HG03196 (cell line): ENCODE measurements around the gene AHRR.
"Not testable (repeated sequence)": the region's sequence is repeated elsewhere in the genome, so short reads cannot be mapped to it uniquely, and the experiment has no call there.

Experiments
- ATAC-seq: cut with Tn5 transposase; IDR thresholded peaks from one replicate; pipeline ENCODE4 v1.9.1; 2021; ENCODE audit not compliant: unreplicated experiment

The AHRR gene

DNA sequence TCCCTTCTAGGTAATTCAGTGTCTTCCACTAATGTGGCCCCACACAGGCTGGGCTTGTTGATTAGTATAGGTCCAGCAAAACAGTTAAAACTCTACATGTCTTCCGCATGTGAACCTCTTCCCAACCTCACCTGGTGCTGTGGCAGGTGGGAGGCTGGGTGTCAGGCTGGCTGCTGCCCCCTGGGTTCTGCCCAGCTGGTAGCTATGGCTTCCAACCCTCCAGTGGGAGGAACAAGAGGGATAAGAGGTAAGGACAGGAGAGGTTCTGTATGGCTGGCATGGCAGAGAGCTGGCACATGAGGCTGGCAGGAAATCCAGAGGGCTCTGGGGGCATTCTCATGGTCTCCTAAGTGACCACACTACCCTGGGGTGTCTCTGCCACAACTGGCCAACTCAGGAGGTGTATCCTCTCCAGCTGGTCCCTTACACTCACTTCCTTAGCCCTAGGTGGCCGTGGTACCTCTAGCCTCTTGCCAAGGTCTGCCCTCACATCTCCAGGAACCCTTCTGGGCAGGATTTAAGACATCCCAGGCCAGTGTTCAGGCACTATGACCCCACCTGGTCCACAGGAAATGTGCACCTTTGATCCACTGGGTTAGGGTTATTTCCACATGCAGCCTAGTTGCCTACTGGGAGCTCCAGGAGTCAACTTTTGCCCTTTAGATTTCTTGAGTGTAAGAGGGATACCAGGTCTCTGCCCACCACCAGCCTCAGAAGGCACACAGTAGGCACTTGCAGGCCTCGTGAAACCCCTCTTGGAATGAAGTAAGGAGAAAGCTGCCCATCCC is 41.7 kb downstream of the AHRR start:
- no peak for ATAC-seq

DNA sequence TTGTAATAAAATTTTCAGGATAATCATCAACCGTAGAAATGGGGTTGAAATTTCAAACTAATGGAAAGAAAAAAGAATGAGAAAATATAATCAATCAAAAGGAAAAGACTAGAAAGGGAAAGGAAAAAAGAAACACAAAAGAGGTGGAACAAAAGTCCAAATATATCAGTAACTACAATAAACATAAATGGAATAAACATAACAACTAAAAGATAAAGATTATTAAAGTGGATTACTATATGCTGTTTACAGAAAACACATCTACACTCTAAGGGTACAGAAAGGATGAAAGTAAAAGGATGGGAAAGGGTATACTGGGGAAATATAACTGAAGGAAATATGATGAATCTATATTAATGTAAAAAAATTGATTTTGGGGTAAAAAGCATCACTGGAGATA is 43.0 kb downstream of the AHRR start:
- ATAC-seq: no peak

DNA sequence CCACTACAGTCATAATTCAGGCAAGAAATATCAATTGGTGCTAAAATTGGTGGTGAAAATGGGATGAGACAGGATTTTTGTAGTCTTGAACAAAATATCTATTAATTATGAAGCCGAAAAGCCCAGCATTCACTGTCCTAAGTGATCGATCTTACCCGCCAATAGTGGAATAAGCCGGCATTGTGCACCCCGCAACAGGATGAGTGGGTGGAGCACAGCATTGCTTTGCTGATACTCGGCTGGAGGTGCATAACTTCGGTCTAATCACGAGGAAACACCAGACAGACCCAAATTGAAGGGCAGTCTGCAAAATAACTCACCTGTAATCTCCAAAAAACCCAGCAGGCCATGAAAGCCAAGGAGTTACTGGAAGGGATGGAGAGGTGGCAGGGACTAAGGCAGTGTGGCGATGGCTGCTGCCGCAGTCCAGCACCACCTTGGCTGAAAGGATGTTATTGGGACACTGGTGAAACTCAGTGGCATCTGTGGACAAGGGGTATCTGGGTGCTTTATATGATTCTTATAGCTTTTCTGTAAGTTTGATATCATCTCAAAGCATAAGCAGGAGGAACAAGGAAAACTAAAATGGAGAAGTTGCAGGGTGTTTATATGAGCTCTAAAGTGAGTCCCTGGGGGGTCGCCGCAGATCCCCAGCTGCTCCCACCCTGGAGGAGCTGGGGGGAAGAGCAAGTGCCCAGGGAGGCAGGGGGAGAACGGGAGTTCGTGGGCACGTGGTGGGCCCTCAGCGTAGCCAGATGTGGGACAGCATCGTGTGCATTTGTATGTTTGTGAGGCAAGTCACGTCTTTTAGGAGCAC is 45.2 kb downstream of the AHRR start:
- no peak for ATAC-seq

DNA sequence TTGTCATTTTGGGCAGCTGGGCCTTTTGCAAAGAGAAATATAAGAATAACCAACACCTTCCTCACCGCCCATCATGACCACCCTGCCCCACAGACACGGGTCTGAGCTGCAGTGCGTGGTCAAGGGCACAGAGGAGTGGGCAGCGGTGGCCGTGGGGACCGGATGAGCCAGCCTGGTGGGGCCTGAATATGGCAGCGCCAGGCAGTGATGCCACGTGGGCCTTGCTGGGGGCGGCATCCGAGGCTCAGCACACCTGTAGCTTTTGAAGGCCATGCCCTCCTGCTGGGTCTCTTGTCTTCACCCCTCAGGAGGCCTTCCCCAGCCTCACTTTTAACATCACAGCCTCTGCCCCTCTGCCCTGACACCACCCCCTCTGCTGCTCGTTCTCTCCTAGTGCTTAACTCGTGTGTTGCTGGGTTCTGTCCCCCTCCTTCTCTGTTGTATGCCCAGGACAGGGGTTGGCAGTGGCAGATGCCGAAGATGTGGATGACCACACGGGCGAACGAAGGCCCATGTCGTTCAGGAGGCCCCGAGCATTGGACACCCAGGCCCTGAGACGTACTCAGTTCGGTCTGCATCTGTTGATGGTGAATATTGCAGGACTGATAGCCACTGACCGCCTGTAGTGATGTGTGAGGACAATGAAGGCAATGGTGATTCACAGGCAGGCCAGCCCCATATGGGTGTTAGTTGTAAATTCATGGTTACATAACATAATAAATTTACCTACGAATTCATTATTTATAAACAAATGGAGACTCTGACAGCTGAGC is 46.0 kb downstream of the AHRR start:
- no peak for ATAC-seq

DNA sequence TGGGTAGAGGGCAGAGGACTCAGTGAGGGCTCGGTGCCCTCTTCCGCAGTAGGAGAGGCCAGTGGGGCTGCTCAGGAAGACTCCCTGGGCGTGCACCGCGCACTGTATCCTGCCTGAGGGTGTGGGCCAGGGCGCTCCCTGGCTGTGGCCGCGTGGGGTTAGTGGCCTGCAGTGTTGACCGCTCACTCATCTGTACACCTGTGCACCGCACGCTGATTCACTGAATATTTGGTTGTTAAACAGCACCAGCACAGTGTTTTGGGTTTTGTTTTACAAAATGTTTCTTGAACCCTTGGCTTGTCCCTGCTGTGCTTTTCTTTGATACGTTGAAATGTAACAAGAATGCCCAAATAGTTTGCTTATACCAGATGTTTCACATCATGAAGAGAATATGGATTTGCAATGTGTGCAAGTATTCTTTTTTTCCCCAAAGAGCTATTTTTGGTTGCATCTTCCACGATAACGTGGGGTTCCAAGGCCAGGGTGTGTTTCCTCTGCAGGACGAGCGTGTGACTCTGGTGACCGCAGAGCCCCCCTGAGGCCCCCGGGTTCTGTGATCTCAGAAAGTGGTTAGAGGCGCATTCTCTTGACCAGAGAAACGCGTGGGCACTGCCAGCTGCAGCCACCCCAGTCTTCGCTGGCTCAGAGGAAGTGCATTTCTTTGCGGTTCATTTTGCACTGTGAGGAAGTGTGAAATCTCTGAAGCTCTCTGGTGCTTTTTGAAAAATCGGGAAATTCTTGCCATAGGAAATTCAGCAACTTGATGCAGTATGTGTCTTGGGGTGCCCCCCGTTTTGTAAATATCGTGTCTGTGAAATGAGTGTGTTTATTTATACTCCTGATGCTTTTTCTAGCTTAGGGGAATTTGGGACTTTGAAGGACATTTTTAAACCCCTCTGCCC is 46.9 kb downstream of the AHRR start:
- peak; percentile 55 for ATAC-seq

DNA sequence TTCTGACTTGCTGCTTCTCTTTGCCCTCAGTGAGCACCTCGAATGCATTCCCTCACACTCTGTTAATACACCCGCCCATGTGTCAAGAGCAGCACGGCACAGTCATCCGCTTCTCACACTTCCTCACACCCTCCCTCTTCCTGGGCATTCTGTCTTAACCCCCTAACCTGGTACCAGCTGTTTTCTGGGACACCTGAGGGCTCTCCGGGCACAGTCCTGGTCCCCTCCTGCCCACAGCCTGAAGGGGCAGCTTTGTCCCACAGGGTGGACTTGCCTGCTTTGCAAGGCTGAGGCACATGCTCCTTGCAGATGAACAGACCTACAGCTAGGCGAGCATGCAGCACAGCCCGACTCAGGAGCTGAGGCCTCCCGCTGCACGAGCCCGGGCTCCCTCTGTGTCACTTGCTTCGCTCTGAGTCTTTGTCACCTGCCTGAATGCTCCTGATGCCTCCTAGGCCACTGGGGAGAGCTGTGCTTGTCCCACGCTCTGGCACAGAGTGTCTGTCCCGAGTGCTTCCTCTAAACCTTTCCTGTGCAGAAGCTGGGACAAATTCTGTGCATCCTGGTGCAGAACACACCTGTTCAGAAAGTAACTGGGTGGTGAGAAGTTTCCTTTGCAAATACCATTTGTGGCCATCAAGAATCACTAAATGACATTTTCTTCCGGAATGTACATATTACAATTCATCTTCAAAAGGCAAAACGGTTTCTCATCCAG is 47.8 kb downstream of the AHRR start:
- no peak for ATAC-seq

DNA sequence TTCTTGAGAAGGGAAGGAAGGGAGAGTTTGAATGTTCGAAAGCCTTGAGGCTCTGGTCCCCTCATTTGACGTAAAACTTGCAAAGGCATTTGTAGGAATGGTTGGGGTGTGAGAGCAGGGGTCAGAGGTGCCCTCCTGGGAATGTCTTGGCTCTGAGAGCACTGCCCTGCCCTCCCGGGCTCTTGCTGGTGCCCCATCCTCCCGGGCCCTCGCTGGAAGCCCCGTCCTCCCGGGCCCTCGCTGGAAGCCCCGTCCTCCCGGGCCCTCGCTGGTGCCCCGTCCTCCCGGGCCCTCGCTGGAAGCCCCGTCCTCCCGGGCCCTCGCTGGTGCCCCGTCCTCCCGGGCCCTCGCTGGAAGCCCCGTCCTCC is 48.3 kb downstream of the AHRR start:
- ATAC-seq: not testable (repeated sequence)

DNA sequence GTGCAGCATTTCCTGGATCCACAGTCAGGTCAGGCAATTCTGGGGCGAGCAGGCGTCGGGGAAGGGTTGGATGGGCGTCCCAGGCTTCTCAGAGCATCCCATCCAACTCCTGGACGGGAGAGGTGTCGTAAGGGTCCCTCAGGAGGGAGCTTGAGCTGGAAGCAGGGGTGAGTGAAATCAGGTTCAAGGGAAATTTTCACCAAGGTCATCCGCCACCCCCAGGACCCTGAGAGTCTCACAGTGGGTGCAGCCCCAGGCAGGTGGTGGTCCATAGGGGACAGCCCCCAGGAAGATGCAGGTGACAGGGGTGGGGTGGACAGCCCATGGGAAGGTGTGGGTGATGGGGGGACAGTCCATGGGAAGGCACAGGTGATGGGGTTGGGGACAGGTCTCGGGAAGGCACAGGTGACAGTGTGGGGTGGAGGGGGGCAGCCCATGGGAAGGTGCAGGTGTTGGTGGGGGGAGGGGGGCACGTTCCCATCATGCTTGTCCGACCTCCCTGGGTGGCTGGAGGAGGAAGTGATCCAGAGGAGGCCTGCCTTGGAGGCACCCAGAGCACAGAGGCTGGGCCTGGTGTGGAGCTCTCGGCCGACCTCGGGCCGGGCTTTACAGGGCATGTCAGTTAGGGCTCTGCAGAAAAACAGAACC is 48.9 kb downstream of the AHRR start:
- no peak for ATAC-seq

DNA sequence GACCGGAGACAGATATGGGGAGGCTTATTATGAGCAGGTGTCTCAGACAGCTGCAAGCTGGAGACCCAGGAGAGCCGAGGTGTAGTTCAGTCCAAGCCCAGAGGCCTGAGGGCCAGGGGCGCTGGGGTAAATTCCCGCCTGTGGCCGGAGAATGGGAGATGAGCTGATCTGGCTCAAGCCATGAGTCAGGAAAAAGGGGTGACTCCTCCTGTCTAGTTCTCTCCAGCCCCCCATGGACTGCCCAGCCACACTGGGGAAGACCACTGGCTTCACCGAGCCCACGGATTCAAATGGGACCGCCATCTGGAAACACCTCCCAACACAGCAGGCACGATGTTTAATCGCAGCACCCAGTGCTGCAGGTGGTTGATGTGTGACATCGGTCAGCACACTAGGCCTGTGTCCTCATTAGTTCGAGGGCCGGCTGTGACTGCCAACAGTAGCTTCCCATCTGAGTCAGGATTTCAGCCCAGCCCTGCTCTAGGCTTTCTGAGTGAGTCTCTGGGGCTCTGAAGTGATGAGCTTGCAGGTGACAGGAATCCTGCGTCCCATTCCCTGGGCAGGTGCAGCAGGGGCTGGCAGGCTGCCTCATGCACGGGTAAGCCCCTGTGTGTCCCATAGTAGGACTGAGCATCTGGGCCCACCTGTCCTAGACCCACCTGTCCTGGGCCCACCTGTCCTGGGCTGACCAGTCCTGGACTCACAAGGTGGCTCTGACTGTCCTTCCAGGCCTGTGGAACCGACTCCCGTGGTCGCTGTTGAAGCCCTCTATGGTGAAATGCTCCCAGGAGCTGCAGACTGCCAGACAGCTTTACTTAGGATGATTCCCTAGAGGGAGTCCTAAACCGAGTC is 49.7 kb downstream of the AHRR start:
- ATAC-seq: no peak

DNA sequence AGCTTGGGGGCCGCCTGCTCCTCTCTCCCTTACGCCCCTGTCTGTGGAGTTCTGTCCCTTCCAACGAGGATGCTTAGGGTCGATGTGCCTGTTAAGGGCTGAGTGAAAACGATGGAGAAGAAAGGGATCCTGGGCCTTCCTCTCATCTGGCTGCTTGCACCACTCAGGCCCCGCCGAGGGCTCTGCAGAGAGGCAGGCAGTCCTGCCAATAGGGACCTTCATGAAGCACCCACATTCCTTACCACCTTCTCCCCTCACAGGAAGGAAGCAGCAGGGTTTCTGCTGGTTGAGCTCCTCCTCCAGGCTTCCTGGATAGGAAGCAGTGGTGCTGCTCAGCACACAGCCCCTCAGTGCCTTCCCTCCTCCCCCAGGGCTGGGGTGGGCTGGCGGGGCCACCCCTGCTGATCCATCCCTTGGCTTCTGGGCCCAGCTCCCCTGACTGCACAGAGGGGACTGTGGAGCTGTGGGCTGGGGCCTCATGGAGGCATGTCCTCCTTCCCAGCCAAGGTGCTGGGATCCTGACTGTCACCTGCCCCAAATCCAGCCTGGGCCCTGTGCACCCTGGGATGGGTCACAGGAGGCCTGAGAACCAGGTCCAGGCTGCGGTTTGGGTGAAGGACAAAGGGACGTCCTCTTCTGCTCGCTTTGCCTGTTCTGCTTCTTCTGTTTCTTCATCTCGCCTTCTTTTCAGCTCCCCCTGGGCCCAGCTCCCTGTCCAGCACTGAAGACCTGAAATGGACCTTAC is 50.5 kb downstream of the AHRR start:
- no peak for ATAC-seq

DNA sequence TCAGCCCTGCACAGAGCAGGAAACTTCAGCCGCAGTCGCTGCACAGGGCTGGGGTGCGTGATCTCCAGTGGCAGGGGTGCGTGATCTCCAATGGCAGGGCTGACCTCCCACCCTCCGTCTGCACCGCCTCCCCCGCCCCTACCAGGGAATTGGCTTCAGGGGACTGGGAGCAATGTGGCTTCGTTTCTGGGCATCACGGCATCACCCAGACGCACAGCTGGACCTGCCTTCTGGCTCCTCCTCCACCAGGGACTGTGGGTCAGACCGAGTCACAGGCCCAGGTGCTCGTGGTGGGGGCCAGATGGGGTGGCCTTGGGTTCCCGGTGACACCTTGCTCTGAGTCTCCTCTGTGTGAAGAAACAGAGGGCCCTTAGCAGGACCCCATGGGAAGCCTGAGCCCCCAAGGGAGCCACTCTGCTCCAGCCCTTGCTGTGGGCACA is 51.1 kb downstream of the AHRR start:
- no peak for ATAC-seq

DNA sequence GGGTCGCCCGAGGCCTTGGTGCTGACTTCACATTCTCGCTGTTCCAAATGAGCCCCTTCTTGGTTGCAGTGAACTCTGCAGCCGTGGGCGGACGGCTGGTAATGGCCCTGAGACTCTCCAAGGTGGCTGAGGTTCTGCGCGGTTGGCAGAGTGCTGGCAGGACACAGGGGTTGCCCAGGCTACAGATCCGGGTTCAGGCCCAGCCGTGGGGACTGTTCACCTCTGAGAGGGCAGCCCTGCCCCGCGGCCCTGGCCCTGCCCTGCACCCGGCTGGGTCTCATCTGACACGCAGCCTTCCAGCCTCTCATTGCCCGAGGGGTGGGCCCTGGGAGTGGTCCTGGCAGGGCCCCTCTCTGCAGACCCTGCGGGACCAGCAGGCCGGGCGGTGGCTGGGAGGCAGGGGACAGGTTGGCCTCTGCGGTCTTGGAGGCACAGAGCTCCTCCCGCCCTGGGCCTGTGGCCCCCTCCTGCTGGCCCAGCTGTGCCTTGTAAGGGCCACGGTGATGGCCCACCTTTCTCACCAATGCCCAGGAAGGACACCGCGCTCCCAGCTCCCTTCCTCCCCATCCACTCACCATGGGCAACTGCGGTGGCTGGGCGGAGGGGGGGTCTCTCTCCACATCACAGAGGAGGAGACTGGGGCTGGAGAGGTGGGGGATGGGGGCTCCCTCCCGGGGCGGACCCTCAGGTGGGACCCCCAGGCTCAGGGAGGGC is 51.6 kb downstream of the AHRR start:
- ATAC-seq: no peak

DNA sequence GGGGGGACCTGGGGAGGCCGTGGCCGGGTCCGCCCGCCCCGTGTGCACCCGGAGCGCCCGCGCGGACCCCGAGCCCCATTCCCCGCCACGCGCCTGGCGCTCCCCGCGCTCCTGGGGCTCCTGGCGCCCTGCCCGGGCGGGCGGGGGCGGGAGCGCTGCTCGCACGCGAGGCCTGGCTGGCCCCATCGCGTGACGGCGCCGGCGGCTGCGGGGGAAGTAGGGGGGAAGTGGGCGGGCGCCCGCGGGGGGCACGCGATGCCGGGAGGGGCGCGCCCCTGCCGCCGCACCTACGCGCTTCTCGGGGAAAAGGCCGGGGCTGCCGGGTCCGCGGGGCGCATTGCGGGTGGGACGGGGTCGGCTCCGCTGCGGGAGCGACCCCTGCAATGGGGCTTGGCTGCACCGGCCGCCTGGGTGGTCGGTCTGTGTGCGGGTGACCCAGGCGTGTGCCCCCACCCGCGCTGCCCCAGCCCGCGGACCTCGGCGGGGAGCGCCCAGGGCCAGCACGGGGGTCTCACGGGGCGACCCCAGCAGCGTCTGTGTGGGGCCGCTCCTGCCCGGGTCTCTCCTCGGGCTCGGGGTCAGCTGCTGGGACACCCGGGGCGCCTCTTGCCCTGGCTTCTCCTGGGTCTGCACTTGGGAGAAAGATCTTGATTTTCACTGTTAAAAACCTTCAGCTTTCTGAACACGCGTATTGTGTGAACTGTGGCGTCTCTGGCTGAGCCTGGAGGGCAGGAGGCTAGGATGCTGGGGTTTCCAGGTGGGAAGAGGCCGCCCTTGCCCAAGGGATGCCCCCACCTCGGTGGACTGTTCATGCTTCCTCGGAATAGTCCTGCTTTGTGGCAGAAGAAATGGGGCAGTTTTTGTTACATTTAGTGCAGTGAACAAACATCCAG is 52.4 kb downstream of the AHRR start:
- ATAC-seq: no peak

DNA sequence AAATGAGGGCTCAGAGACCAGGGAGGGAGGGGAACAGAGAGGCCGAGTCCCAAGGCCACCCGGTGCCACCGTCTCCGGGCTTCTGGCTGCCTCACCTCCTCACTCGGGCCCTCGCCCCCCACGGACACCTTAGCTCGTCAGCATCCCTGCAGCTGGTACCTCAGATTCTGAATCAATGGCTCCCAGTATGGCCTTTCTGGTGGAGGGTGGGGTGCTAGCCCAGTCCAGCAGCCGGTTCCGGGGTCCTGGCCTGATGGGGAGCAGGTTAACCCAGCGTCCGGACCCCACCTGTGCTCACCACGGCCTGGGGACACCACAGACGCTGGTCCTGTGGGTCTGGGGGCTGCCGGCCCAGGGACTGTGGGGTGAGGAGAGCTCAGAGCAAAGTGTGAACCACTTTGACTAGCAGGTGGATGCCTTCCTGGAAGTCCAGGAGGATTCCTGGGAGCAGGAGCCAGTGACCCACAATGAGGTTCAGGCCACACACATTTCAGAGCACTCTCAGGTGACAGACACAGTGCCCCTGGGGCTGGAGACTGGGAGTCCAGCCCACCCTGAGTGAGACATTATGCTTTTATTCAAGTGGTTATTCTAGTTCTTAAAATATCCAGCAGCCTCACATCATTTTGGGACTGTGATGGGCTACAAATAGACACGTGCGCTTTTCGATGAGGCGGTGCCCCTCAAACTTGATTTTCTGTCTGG is 53.3 kb downstream of the AHRR start:
- ATAC-seq: no peak

DNA sequence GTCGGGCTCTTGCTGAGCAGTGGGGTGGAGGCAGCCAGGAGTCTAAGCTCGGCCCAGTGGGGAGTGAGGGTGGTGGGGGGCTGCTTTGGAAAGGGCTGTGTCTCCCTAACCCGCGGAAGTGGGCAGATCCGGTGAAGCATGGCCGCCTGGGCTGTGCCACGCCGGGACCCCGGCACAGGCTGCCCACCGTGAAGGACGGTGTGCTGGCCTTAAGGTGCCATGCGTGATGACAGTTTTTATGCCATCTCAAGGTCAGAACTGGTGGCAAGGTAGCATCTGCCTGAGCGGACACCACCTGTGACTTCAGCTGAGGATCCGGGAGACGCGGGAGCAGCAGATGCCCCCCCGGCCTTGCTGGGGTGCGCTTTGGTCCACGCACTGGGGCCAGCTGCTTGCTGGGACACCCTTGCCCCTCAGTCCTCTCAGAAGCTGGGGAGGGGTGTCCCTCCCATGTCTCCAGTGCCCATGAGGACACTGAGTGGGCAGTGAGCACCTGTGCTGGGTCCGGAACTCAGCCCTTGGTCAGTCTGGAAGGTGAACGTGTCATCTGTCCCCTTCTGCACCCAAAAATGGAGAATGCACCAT is 53.9 kb downstream of the AHRR start:
- no peak for ATAC-seq
